Measurements from ENCODE around the gene PLPP2. TPM values are rescaled to one million over a fixed set of nuclear protein-coding genes. Genes with fewer than 3 reads are reported as not detected.

Gene PLPP2
- total and polyA plus RNA-seq, 7 donors, result 0.10 to 0.93 (median 0.30) TPM; not detected in 1

GRCh38 chr19:281156-281853, 9.9 kb downstream of the PLPP2 start:
- Histone ChIP-seq H3K27me3 (ENCODE audit: insufficient read depth in 3 of 3, low read length in 2 of 3) (peaks cover 0 to 44% (median 15%) of the 10 kb centered on the region in 3 donors), H3K27ac (no peak overlapping the region), H3K9me3 (no peaks in the 10 kb centered on the region), H3K36me3 (ENCODE audit: insufficient read depth in 1 of 2, low read depth in 1 of 2) (no peaks in the 10 kb centered on the region), H3K4me1 (no peaks in the 10 kb centered on the region), H3K4me3 (no peak overlapping the region)
- TF ChIP-seq CTCF (IDR thresholded peaks at IDR 0.05), result no peak
- 75 to 77% (median 76%) methylated on average over 16 of the region's 16 CpGs for WGBS, 3 donors
- ATAC-seq (no peak), DNase-seq (peak in 1 of 2 donors; percentile 49)
- intact Hi-C loops (cut with DNase I), result no loop called here

GRCh38 chr19:280541-281009, 10.6 kb downstream of the PLPP2 start:
- H3K4me1 ChIP-seq, result no peaks in the 10 kb centered on the region
- intact Hi-C loops (cut with DNase I), result no loop called here
- no peaks in the 10 kb centered on the region for H3K36me3 ChIP-seq (ENCODE audit: insufficient read depth in 1 of 2, low read depth in 1 of 2)
- peaks cover 0 to 44% (median 15%) of the 10 kb centered on the region in 3 donors for H3K27me3 ChIP-seq (ENCODE audit: insufficient read depth in 3 of 3, low read length in 2 of 3)
- DNase-seq (peak in 1 of 2 donors; percentile 21), ATAC-seq (no peak)
- 45 to 50% (median 48%) methylated on average over 11 to 12 of the region's 12 CpGs for WGBS, 3 donors
- no peak overlapping the region for H3K4me3 ChIP-seq
- H3K9me3 ChIP-seq, result no peaks in the 10 kb centered on the region
- TF ChIP-seq CTCF (IDR thresholded peaks at IDR 0.05), result no peak
- H3K27ac ChIP-seq, result no peak overlapping the region

- intact Hi-C loops (cut with DNase I), result no loop called here
- WGBS, 3 donors, result 68 to 79% (median 73%) methylated on average over 10 of the region's 10 CpGs
- peaks cover 0 to 44% (median 15%) of the 10 kb centered on the region in 3 donors for H3K27me3 ChIP-seq (ENCODE audit: insufficient read depth in 3 of 3, low read length in 2 of 3)
- H3K9me3 ChIP-seq, result no peaks in the 10 kb centered on the region
- DNase-seq (no peak), ATAC-seq (no peak)
- no peaks in the 10 kb centered on the region for H3K4me1 ChIP-seq
- TF ChIP-seq CTCF (IDR thresholded peaks at IDR 0.05), result no peak
- H3K36me3 ChIP-seq (ENCODE audit: insufficient read depth in 1 of 2, low read depth in 1 of 2), result no peaks in the 10 kb centered on the region
- H3K27ac ChIP-seq, result no peak overlapping the region
- no peak overlapping the region for H3K4me3 ChIP-seq
Measured at GRCh38 chr19:279656-280055, 11.5 kb downstream of the PLPP2 start.

GRCh38 chr19:279231-279630, 12.0 kb downstream of the PLPP2 start:
- Histone ChIP-seq H3K36me3 (ENCODE audit: insufficient read depth in 1 of 2, low read depth in 1 of 2) (no peaks in the 10 kb centered on the region), H3K27ac (no peak overlapping the region), H3K4me1 (no peaks in the 10 kb centered on the region), H3K9me3 (no peaks in the 10 kb centered on the region), H3K27me3 (ENCODE audit: insufficient read depth in 3 of 3, low read length in 2 of 3) (peaks cover 0 to 44% (median 15%) of the 10 kb centered on the region in 3 donors), H3K4me3 (no peak overlapping the region)
- intact Hi-C loops (cut with DNase I), result no loop called here
- no peak for TF ChIP-seq CTCF (IDR thresholded peaks at IDR 0.05)
- no peak for ATAC-seq
- WGBS, 3 donors, result 70 to 77% (median 76%) methylated on average over 8 of the region's 8 CpGs
- DNase-seq, result peak in 1 of 2 donors; percentile 11
